ENCODE data around the gene TRIM42. TPM values are rescaled to one million over a fixed set of nuclear protein-coding genes. Genes with fewer than 3 reads are reported as not detected.

Gene TRIM42
- total RNA-seq, 1 donor from 2014 or later: not detected

GRCh38 chr3:140702281-140702680 lies 24.4 kb downstream of the TRIM42 start:
- Histone ChIP-seq H3K4me1 (no peaks in the 10 kb centered on the region), H3K4me3 (no peak overlapping the region), H3K27me3 (no peaks in the 10 kb centered on the region), H3K27ac (no peak overlapping the region), H3K36me3 (no peaks in the 10 kb centered on the region), H3K9me3 (no peaks in the 10 kb centered on the region)
- no peak for TF ChIP-seq POLR2AphosphoS5 (IDR thresholded peaks at IDR 0.05; ENCODE audit: insufficient read depth in 1 of 2, low read depth in 1 of 2)
- no peak for TF ChIP-seq POLR2A (IDR thresholded peaks at IDR 0.05)
- TF ChIP-seq CTCF (IDR thresholded peaks at IDR 0.05): no peak
- no peak for DNase-seq (ENCODE audit: extremely low spot score in 2 of 2)
- intact Hi-C loops (cut with DNase I): no loop called here

GRCh38 chr3:140703496-140703895 lies 25.6 kb downstream of the TRIM42 start:
- DNase-seq (ENCODE audit: extremely low spot score in 2 of 2): no peak
- H3K4me3 ChIP-seq: no peak overlapping the region
- H3K4me1 ChIP-seq: no peaks in the 10 kb centered on the region
- no peaks in the 10 kb centered on the region for H3K9me3 ChIP-seq
- TF ChIP-seq POLR2AphosphoS5 (IDR thresholded peaks at IDR 0.05; ENCODE audit: insufficient read depth in 1 of 2, low read depth in 1 of 2): no peak
- no peak for TF ChIP-seq POLR2A (IDR thresholded peaks at IDR 0.05)
- intact Hi-C loops (cut with DNase I): no loop called here
- no peaks in the 10 kb centered on the region for H3K36me3 ChIP-seq
- H3K27me3 ChIP-seq: no peaks in the 10 kb centered on the region
- H3K27ac ChIP-seq: no peak overlapping the region

- peak in 1 of 2 donors; percentile 47 for DNase-seq (ENCODE audit: extremely low spot score in 2 of 2)
- H3K27ac ChIP-seq: no peak overlapping the region
Observed at GRCh38 chr3:140704733-140705132, 26.9 kb downstream of the TRIM42 start.

GRCh38 chr3:140705954-140706353 lies 28.1 kb downstream of the TRIM42 start:
- no peaks in the 10 kb centered on the region for H3K9me3 ChIP-seq
- H3K27me3 ChIP-seq: no peaks in the 10 kb centered on the region
- H3K4me1 ChIP-seq: no peaks in the 10 kb centered on the region
- DNase-seq (ENCODE audit: extremely low spot score in 2 of 2): no peak
- TF ChIP-seq CTCF (IDR thresholded peaks at IDR 0.05) (no peak), POLR2AphosphoS5 (IDR thresholded peaks at IDR 0.05; ENCODE audit: insufficient read depth in 1 of 2, low read depth in 1 of 2) (no peak), POLR2A (IDR thresholded peaks at IDR 0.05) (no peak)
- H3K36me3 ChIP-seq: no peaks in the 10 kb centered on the region
- no peak overlapping the region for H3K27ac ChIP-seq
- H3K4me3 ChIP-seq: no peak overlapping the region
- intact Hi-C loops (cut with DNase I): no loop called here

More at GRCh38 chr3:140704733-140705132, 26.9 kb downstream of the TRIM42 start:
- TF ChIP-seq POLR2A (IDR thresholded peaks at IDR 0.05) (no peak), CTCF (IDR thresholded peaks at IDR 0.05) (no peak), POLR2AphosphoS5 (IDR thresholded peaks at IDR 0.05; ENCODE audit: insufficient read depth in 1 of 2, low read depth in 1 of 2) (no peak)
- Histone ChIP-seq H3K27me3 (no peaks in the 10 kb centered on the region), H3K4me3 (no peak overlapping the region), H3K4me1 (no peaks in the 10 kb centered on the region), H3K9me3 (no peaks in the 10 kb centered on the region), H3K36me3 (no peaks in the 10 kb centered on the region)
- intact Hi-C loops (cut with DNase I): no loop called here

GRCh38 chr3:140706360-140706759 lies 28.5 kb downstream of the TRIM42 start:
- Histone ChIP-seq H3K4me3 (no peak overlapping the region), H3K9me3 (no peaks in the 10 kb centered on the region), H3K4me1 (no peaks in the 10 kb centered on the region), H3K27ac (no peak overlapping the region), H3K27me3 (no peaks in the 10 kb centered on the region), H3K36me3 (no peaks in the 10 kb centered on the region)
- TF ChIP-seq CTCF (IDR thresholded peaks at IDR 0.05): no peak
- intact Hi-C loops (cut with DNase I): no loop called here
- DNase-seq (ENCODE audit: extremely low spot score in 2 of 2): no peak

- TF ChIP-seq POLR2AphosphoS5 (IDR thresholded peaks at IDR 0.05; ENCODE audit: insufficient read depth in 1 of 2, low read depth in 1 of 2) (peak in 1 of 2 donors; percentile 47), POLR2A (IDR thresholded peaks at IDR 0.05) (no peak)
Observed at GRCh38 chr3:140708815-140709214, 31.0 kb downstream of the TRIM42 start.

More at GRCh38 chr3:140708815-140709214, 31.0 kb downstream of the TRIM42 start:
- Histone ChIP-seq H3K9me3 (no peaks in the 10 kb centered on the region), H3K36me3 (no peaks in the 10 kb centered on the region), H3K27ac (peak overlapping the region; percentile 44), H3K27me3 (no peaks in the 10 kb centered on the region), H3K4me1 (no peaks in the 10 kb centered on the region), H3K4me3 (no peak overlapping the region)
- DNase-seq (ENCODE audit: extremely low spot score in 2 of 2): no peak
- intact Hi-C loops (cut with DNase I): no loop called here
